Fibroblast of lung (primary cell): Measurements from ENCODE around the gene C8B.

ENCODE experiments used
- CTCF ChIP-seq, 2 donors: IDR thresholded peaks in 1 of 2; conservative IDR thresholded peaks in 1 of 2; 1 replicate in 1 of 2; 2 replicates in 1 of 2; pipeline ENCODE4 v1.5.1; 2011 to 2012; ENCODE audit warnings: low read length in 2 of 2, control low read depth in 1 of 2, inconsistent platforms in 1 of 2, low read depth in 1 of 2, mild to moderate bottlenecking in 1 of 2
- EZH2 ChIP-seq: IDR thresholded peaks from 2 replicates; pipeline ENCODE4 v1.5.1; 2012; ENCODE audit warnings: low read length, control low read depth, mild to moderate bottlenecking; ENCODE audit errors: missing control alignments

DNA sequence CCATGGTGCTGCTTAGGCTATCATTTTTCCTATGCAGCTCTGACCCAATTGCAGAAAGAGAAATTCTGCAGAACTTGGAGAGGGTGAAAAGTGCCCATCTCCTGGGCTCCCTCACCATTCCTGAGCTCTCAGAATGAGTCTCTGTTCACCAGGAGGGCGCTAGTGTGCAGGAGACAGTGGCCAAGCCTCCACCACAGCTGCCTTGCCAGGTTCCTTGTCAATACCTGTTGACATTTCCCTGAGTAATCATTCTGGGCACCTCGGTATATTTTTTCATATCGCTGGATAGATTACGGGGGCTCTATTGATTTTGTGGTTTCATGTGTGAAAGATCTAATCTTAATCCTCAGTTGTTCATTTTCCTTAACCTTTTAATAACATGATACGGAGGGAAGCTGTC lies 13.0 kb upstream of the C8B start:
- TF ChIP-seq CTCF (conservative IDR thresholded peaks at IDR 0.05 in 1 of 2, IDR thresholded peaks at IDR 0.05 in 1 of 2; ENCODE audit: low read depth in 1 of 2, low read length in 2 of 2) = no peak
- TF ChIP-seq EZH2 = no peak
